ENCODE results near the gene ERBB4.

Gene ERBB4

DNA sequence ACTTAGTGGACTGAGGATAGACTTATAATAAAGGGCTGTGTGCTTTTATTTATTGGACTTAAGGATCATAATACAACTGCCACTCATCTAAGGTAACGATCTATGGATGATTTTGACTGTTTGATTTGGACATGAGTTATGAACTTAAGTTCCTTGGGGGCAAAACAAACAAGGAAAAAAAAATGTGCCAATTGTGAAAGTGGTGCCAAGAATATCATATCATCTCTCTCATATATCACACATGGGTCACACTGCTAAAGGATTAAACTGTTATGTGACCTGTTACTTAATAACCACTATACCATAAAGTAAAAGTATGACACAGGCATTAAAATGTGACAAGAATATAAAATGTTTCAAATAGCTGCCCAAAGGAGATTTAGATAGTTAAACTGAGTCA is 886.3 kb downstream of the ERBB4 start:
- Histone ChIP-seq H3K27me3 (ENCODE audit: control insufficient read depth, low read length) (no peaks in the 10 kb centered on the region), H3K9me2 (replicated peaks; ENCODE audit: control insufficient read depth, low read length) (no peaks in the 10 kb centered on the region), H3F3A (ENCODE audit: control insufficient read depth, insufficient read depth) (no peaks in the 10 kb centered on the region), H3K4me1 (ENCODE audit: control insufficient read depth, low read length) (no peaks in the 10 kb centered on the region), H3K9me3 (ENCODE audit: control insufficient read depth, insufficient read depth, low read length) (no peaks in the 10 kb centered on the region), H3K79me2 (ENCODE audit: control insufficient read depth, low read length) (no peaks in the 10 kb centered on the region), H4K20me1 (ENCODE audit: control insufficient read depth, insufficient read depth, low read depth, low read length) (no peaks in the 10 kb centered on the region), H3K36me3 (ENCODE audit: control insufficient read depth, low read length) (no peaks in the 10 kb centered on the region), H3K27ac (ENCODE audit: low read depth, low read length) (no peak overlapping the region), H3K4me3 (ENCODE audit: low read length) (no peak overlapping the region), H3K4me2 (ENCODE audit: low read length) (no peak overlapping the region)
- TF ChIP-seq EZH2phosphoT487 (IDR thresholded peaks at IDR 0.05; ENCODE audit: borderline replicate concordance, low read length) (no peak), CTCF (IDR thresholded peaks at IDR 0.05; ENCODE audit: low read depth, low read length, poor library complexity, severe bottlenecking) (no peak)

DNA sequence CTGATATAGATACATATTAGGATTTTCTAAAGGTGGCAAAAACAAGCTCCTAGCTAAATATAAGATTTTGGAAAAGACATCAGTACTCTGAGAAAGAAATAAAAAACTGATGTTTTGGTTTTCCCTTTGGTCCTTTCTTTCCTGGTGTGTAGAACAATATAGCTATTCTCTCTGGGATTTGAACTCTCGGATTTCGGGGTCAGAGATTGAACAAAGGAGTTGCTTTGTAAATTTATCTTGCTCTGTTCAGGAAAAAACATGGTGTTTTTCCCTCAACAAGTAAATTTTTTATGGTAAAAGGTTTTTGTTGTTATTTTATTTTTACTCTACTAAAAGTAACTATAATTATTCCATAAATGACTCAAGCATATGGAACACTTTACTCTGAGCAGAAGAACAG is 889.3 kb downstream of the ERBB4 start:
- Histone ChIP-seq H3F3A (ENCODE audit: control insufficient read depth, insufficient read depth) (no peaks in the 10 kb centered on the region), H3K36me3 (ENCODE audit: control insufficient read depth, low read length) (no peaks in the 10 kb centered on the region), H3K4me3 (ENCODE audit: low read length) (no peak overlapping the region), H4K20me1 (ENCODE audit: control insufficient read depth, insufficient read depth, low read depth, low read length) (no peaks in the 10 kb centered on the region), H3K79me2 (ENCODE audit: control insufficient read depth, low read length) (no peaks in the 10 kb centered on the region), H3K9me3 (ENCODE audit: control insufficient read depth, insufficient read depth, low read length) (no peaks in the 10 kb centered on the region), H3K27me3 (ENCODE audit: control insufficient read depth, low read length) (no peaks in the 10 kb centered on the region), H3K9me2 (replicated peaks; ENCODE audit: control insufficient read depth, low read length) (no peaks in the 10 kb centered on the region), H3K4me2 (ENCODE audit: low read length) (no peak overlapping the region), H3K4me1 (ENCODE audit: control insufficient read depth, low read length) (no peaks in the 10 kb centered on the region), H3K27ac (ENCODE audit: low read depth, low read length) (no peak overlapping the region)
- TF ChIP-seq EZH2phosphoT487 (IDR thresholded peaks at IDR 0.05; ENCODE audit: borderline replicate concordance, low read length): no peak

GRCh38 chr2:211631503-211631902 is 907.1 kb downstream of the ERBB4 start:
- Histone ChIP-seq H3K9me3 (ENCODE audit: control insufficient read depth, insufficient read depth, low read length) (no peaks in the 10 kb centered on the region), H3F3A (ENCODE audit: control insufficient read depth, insufficient read depth) (no peaks in the 10 kb centered on the region), H3K4me1 (ENCODE audit: control insufficient read depth, low read length) (no peaks in the 10 kb centered on the region), H3K4me2 (ENCODE audit: low read length) (no peak overlapping the region), H3K9me2 (replicated peaks; ENCODE audit: control insufficient read depth, low read length) (no peaks in the 10 kb centered on the region), H3K79me2 (ENCODE audit: control insufficient read depth, low read length) (no peaks in the 10 kb centered on the region), H4K20me1 (ENCODE audit: control insufficient read depth, insufficient read depth, low read depth, low read length) (no peaks in the 10 kb centered on the region), H3K27me3 (ENCODE audit: control insufficient read depth, low read length) (no peaks in the 10 kb centered on the region), H3K36me3 (ENCODE audit: control insufficient read depth, low read length) (no peaks in the 10 kb centered on the region), H3K27ac (ENCODE audit: low read depth, low read length) (no peak overlapping the region), H3K4me3 (ENCODE audit: low read length) (no peak overlapping the region)
- TF ChIP-seq EZH2phosphoT487 (IDR thresholded peaks at IDR 0.05; ENCODE audit: borderline replicate concordance, low read length) (no peak), CTCF (IDR thresholded peaks at IDR 0.05; ENCODE audit: low read depth, low read length, poor library complexity, severe bottlenecking) (no peak)

DNA sequence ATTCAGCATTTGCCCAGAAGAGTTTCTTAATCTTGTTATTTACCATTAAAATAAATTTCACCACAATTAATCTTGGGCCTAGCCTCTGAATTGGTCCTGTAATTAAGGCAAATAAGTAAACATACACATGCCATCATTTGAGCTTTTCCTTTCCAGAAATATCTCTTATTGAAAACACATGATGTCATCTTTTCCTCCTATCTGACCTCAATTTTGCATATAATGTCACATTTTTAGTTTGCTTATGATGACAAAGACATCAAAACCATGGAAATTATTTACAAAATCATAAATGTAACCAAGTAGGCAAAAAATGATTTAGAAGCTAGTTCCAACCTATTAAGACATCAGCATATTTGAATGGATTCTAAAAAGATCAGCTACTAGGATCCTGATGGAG is 915.5 kb downstream of the ERBB4 start:
- TF ChIP-seq EZH2phosphoT487 (IDR thresholded peaks at IDR 0.05; ENCODE audit: borderline replicate concordance, low read length) (no peak), CTCF (IDR thresholded peaks at IDR 0.05; ENCODE audit: low read depth, low read length, poor library complexity, severe bottlenecking) (no peak)
- Histone ChIP-seq H3K9me3 (ENCODE audit: control insufficient read depth, insufficient read depth, low read length) (no peaks in the 10 kb centered on the region), H3K4me1 (ENCODE audit: control insufficient read depth, low read length) (no peaks in the 10 kb centered on the region)

More for the DNA sequence above, 915.5 kb downstream of the ERBB4 start:
- no peaks in the 10 kb centered on the region for H3K79me2 ChIP-seq (ENCODE audit: control insufficient read depth, low read length)
- no peaks in the 10 kb centered on the region for H3F3A ChIP-seq (ENCODE audit: control insufficient read depth, insufficient read depth)
- H3K27ac ChIP-seq (ENCODE audit: low read depth, low read length): no peak overlapping the region
- no peaks in the 10 kb centered on the region for H3K27me3 ChIP-seq (ENCODE audit: control insufficient read depth, low read length)
- no peak overlapping the region for H3K4me2 ChIP-seq (ENCODE audit: low read length)
- no peaks in the 10 kb centered on the region for H4K20me1 ChIP-seq (ENCODE audit: control insufficient read depth, insufficient read depth, low read depth, low read length)
- no peak overlapping the region for H3K4me3 ChIP-seq (ENCODE audit: low read length)
- no peaks in the 10 kb centered on the region for H3K9me2 ChIP-seq (replicated peaks; ENCODE audit: control insufficient read depth, low read length)
- H3K36me3 ChIP-seq (ENCODE audit: control insufficient read depth, low read length): no peaks in the 10 kb centered on the region

Measured in DOHH2 (cell line).